ENCODE measurements around the gene NAMPT.

DNA sequence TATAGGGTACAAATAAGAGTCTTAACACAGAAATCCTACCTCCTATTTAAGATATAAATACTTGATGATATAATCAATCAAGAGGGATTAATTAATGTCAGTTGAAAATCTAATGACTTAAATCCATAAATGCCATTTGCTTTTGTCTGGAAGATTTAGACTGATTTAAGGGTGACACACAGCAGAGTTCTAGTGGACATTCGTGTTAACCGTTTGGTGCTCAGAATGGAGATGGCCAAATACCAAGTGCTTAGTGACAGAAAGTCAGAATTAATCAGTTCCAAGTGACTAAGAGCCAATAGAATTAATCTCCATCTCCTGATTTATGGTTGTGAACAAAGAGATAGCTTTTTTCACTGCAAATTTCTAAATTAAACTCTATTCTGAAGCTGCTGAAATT, 36.2 kb downstream of the NAMPT start:
- TF ChIP-seq POLR2A (IDR thresholded peaks at IDR 0.05): peak; percentile 1
- TF ChIP-seq, protein P1, sequence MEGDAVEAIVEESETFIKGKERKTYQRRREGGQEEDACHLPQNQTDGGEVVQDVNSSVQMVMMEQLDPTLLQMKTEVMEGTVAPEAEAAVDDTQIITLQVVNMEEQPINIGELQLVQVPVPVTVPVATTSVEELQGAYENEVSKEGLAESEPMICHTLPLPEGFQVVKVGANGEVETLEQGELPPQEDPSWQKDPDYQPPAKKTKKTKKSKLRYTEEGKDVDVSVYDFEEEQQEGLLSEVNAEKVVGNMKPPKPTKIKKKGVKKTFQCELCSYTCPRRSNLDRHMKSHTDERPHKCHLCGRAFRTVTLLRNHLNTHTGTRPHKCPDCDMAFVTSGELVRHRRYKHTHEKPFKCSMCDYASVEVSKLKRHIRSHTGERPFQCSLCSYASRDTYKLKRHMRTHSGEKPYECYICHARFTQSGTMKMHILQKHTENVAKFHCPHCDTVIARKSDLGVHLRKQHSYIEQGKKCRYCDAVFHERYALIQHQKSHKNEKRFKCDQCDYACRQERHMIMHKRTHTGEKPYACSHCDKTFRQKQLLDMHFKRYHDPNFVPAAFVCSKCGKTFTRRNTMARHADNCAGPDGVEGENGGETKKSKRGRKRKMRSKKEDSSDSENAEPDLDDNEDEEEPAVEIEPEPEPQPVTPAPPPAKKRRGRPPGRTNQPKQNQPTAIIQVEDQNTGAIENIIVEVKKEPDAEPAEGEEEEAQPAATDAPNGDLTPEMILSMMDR (IDR thresholded peaks at IDR 0.05): no peak

All from right lobe of liver (tissue), 4 donors.